ENCODE data around the gene SPART. TPM values are rescaled to one million over a fixed set of nuclear protein-coding genes. Genes with fewer than 3 reads are reported as not detected.
A peak's percentile ranks its signal among the peaks of the same experiment; 100 is the strongest.

The SPART gene
- total RNA-seq, 1 experiment from 2014 or later: 182 TPM

DNA sequence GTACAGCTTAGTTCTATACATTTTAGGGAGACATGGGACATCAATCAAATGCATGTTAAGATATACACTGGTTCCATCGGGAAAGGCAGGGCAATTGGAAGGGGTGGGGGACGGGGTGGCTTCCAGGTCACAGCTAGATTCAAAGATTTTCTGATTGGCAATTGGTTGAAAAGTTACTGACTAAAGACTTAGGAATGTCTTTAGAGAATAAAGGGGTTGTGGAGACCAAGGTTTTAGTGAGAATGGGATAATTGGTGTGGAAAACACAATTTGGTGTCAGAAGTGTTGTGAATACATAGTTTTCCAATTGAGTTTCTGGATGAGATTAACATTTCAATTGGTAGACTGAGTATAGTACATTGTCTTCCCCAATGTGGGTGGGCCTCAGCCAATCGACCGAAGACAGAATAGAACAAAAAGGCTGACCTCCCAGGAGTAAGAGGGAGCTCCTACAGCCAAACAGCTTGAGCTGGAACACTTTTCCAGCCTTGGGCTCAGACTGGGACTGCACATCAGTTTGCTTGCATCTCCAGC lies 47.6 kb downstream of the SPART start:
- peaks cover 6% of the 10 kb centered on the region for H3K36me3 ChIP-seq (ENCODE audit: insufficient read depth, low read length, poor library complexity, severe bottlenecking)
- POLR2A ChIA-PET (ENCODE audit: low non-redundant PET): interaction anchor here (0.7 kb wide), 1 partner anchor 419 kb away, joined by 3 read pairs; no protein-coding TSS in a partner anchor
- no TSS peak for BruUV-seq (replicated peaks)
- no peaks in the 10 kb centered on the region for H3K27me3 ChIP-seq (replicated peaks; ENCODE audit: insufficient read depth, low read depth, low read length, poor library complexity)
- peak overlapping the region; percentile 59 for H3K4me3 ChIP-seq (ENCODE audit: low read depth, low read length, poor library complexity, severe bottlenecking)
- peak; percentile 50 for DNase-seq (ENCODE audit: low spot score)
- peaks cover 16% of the 10 kb centered on the region for H3K4me1 ChIP-seq (ENCODE audit: insufficient read depth, low read length, poor library complexity, severe bottlenecking)
- peak overlapping the region; percentile 86 for H3K27ac ChIP-seq (ENCODE audit: low read depth, low read length, poor library complexity, severe bottlenecking)
- no peaks in the 10 kb centered on the region for H3K9me3 ChIP-seq (ENCODE audit: low read depth, low read length, poor library complexity, severe bottlenecking)
- intact Hi-C loops (cut with micrococcal nuclease; ENCODE audit: unreplicated experiment): loop anchor here (5.0 to 10.0 kb wide), 2 partner anchors 544 to 746 kb away; no protein-coding TSS in a partner anchor
- TF ChIP-seq CTCF (conservative IDR thresholded peaks at IDR 0.05; ENCODE audit: low read depth, low read length) (no peak), EZH2 (IDR thresholded peaks at IDR 0.05; ENCODE audit: borderline replicate concordance, low read depth, low read length, poor library complexity, severe bottlenecking) (no peak)
- CTCF ChIA-PET: interaction anchor here (1.0 kb wide), 1 partner anchor 14 kb away, joined by 3 read pairs; no protein-coding TSS in a partner anchor

DNA sequence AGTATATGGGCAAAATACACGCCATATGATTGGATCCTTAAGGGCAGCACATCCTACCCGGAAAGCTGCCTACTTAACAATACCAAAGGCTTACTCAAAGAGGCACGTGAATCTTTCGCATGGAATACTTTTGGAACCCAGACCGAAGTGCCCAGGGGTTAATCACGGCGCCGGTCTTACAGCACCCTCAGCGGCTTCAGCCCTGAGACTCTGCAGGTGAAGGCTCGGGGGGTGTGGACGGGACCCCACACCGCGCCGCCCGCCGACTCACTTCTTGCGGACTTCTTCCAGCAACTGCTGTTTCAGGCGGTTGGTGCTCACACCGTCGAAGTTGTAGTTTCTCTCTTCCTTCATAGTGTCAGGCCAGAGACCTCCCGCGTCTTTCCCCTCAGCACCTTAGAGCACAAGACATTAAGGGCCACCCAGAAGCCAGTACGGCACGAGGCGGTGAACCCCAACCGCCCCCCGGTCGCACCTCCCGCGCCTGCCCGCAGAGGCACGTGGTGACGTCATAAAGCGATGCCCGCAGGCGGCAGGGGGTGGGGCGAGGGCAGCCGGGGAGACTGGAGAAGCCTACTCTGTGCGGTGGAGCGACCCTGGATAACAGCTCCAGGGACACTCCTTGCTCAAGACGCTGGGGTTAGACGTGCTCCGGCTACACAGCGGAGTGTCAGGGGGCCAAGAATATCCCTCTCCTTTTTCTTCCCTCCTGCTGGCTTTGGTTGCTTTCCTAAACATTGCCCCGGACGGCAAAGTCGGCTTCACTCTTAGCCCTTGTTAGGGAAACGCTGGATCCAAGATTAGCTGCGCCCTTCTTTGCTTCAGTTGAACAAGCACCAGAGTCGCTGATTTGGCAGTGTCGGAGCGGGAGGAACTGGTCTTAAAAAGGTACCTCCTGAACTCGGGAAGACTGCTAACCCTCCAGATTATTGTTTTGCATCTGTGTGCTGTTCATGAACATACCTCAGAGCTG lies 48.5 kb downstream of the SPART start, which contains the start of gene CCDC169:
Gene CCDC169 (minus strand): TSS at position 449 of the 973 bp plus-strand sequence. CDS start 95 bp downstream, at position 354.
- Histone ChIP-seq H3K36me3 (ENCODE audit: insufficient read depth, low read length, poor library complexity, severe bottlenecking) (no peaks in the 10 kb centered on the region), H3K9me3 (ENCODE audit: low read depth, low read length, poor library complexity, severe bottlenecking) (no peaks in the 10 kb centered on the region), H3K27me3 (replicated peaks; ENCODE audit: insufficient read depth, low read depth, low read length, poor library complexity) (no peaks in the 10 kb centered on the region), H3K27ac (ENCODE audit: low read depth, low read length, poor library complexity, severe bottlenecking) (peak within 1 kb of the TSS; percentile 86), H3K4me1 (ENCODE audit: insufficient read depth, low read length, poor library complexity, severe bottlenecking) (peaks cover 16% of the 10 kb centered on the region), H3K4me3 (ENCODE audit: low read depth, low read length, poor library complexity, severe bottlenecking) (peak within 1 kb of the TSS; percentile 59)
- ChIA-PET CTCF (interaction anchor here (1.0 kb wide), 1 partner anchor 13 kb away, joined by 3 read pairs; no protein-coding TSS in a partner anchor), POLR2A (ENCODE audit: low non-redundant PET) (interaction anchor here (0.5 to 0.7 kb wide), 2 partner anchors 9 to 420 kb away, joined by 3 read pairs; no protein-coding TSS in a partner anchor)
- DNase-seq (ENCODE audit: low spot score): peak; percentile 89
- BruUV-seq (replicated peaks): TSS peak; percentile 92
- TF ChIP-seq EZH2 (IDR thresholded peaks at IDR 0.05; ENCODE audit: borderline replicate concordance, low read depth, low read length, poor library complexity, severe bottlenecking) (no peak), CTCF (conservative IDR thresholded peaks at IDR 0.05; ENCODE audit: low read depth, low read length) (no peak)
- intact Hi-C loops (cut with micrococcal nuclease; ENCODE audit: unreplicated experiment): loop anchor here (5.0 to 10.0 kb wide), 2 partner anchors 545 to 747 kb away; no protein-coding TSS in a partner anchor

DNA sequence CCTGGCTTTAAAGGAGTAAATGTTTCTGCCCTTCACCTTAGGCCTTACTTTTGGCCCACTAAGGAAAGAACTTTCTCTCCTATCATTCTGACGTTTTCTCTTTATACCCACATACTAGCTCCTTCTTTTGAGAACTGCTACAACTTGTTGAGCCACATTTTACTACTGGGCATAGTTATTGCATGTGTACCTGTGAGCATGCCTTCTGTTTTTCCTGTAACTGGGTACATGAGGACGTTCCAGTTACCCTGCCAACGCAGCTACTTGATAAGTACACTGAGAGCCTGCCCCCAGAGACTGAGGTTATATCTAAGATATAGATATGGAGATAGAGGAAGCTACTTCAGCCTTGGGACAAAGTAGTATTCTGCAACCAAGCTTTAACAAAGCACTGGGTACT lies 52.1 kb downstream of the SPART start:
- DNase-seq (ENCODE audit: low spot score): no peak
- Histone ChIP-seq H3K27ac (ENCODE audit: low read depth, low read length, poor library complexity, severe bottlenecking) (no peak overlapping the region), H3K9me3 (ENCODE audit: low read depth, low read length, poor library complexity, severe bottlenecking) (peaks cover 18% of the 10 kb centered on the region), H3K36me3 (ENCODE audit: insufficient read depth, low read length, poor library complexity, severe bottlenecking) (peaks cover 6% of the 10 kb centered on the region), H3K4me1 (ENCODE audit: insufficient read depth, low read length, poor library complexity, severe bottlenecking) (peaks cover 16% of the 10 kb centered on the region), H3K4me3 (ENCODE audit: low read depth, low read length, poor library complexity, severe bottlenecking) (no peak overlapping the region), H3K27me3 (replicated peaks; ENCODE audit: insufficient read depth, low read depth, low read length, poor library complexity) (no peaks in the 10 kb centered on the region)
- BruUV-seq (replicated peaks): no TSS peak
- POLR2A ChIA-PET (ENCODE audit: low non-redundant PET): no interaction called here
- intact Hi-C loops (cut with micrococcal nuclease; ENCODE audit: unreplicated experiment): loop anchor here (10.0 kb wide), 1 partner anchor 751 kb away; no protein-coding TSS in a partner anchor
- CTCF ChIA-PET: no interaction called here
- TF ChIP-seq EZH2 (IDR thresholded peaks at IDR 0.05; ENCODE audit: borderline replicate concordance, low read depth, low read length, poor library complexity, severe bottlenecking): no peak
- no peak for TF ChIP-seq CTCF (conservative IDR thresholded peaks at IDR 0.05; ENCODE audit: low read depth, low read length)
